Stimulated activated CD4-positive, alpha-beta T cell treated with anti-CD3 and anti-CD28 coated beads, Interleukin-15, amount 100 ng/mL, for 1 hour (primary cell): ENCODE measurements around the gene SYP.
"Not testable (repeated sequence)": the region's sequence is repeated elsewhere in the genome, so short reads cannot be mapped to it uniquely, and the experiment has no call there.

Experiments
- DNase-seq, 2 donors: peaks; one replicate each; pipeline ENCODE4 v3.0.0-alpha.2; 2020; ENCODE audit warnings: low read depth in 1 of 2, low spot score in 1 of 2

SYP gene

DNA sequence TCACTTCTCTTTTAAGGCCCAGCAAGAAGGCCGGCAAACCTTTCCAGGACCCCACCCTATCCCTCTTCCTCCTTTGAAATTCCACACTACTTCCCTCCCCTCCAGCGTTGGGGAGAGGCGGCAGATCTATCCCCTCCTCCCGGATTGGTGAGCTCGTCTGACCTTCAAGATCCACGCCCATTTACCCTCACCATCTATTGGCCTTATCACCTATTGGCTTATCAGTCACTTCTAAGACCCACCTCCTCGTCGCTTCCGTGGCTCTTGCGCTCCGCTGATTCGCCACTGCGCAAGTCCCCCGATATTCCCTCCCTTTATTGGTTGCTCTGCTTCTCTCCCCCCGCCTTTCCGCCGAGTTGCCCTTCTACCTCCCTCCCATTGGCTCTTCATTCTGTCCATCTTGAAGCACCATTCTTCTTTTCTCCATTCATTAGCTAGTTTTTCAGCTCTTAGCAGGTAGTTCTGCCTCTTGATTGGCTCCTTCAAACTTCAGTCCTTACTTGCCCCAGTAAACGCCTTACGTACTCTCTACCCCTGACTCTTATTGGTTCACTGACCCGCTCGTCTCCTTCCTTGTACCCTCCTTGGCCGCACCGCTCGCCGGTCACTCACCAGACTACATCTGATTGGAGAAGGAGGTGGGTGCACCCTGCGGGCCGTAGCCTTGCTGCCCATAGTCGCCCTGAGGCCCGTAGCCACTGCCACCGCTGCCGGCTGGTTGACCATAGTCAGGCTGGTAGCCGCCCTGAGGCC lies 9.0 kb downstream of the SYP start:
- DNase-seq: peak; percentile 57 to 62

DNA sequence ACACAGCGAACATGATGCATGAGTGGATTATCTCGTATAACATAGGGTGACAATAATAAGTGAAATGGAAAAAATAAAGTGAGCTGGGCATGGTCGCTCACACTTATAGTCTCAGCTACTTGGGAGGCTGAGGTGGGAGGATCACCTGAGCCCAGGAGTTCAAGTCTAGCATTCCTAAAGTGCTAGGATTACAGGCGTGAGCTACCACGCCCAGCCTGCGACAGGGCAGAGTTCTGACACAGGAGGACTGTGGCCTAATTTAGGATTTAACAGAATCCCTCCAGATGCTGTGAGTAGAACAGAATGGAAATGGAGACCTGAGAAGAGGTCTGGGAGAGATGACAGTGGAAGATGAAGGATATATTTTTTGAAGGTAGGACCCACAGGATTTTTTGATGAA lies 10.4 kb downstream of the SYP start:
- DNase-seq: no peak

DNA sequence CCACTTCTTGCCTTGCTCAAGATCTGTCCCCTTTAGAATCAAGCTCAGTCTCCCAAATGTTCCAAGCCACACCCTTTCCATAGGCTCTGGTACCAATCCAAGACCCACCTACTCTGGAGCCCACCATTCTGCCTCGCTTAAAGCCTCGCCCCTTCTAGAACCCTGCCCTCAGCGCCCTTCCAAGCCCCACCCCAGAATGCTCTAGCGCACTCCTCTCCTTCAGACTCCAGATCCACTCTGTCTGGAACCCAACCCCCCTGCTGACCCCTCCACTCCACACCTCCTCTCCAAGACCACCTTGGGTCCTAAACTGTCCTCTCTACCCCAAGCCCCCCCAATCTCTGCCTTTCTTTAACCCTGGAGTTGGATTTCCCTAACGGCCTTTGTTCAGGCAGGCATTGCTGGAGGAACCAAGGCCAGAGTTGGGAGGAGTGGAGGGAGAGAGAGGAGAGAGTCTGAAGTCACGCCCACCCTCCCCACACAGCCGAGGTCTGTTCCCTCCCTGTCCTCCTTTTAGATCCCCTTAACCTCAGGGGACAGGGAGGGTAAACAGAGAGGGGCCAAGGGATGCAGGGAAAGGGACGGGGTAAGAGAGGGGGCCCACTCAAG lies 11.4 kb downstream of the SYP start:
- no peak for DNase-seq

DNA sequence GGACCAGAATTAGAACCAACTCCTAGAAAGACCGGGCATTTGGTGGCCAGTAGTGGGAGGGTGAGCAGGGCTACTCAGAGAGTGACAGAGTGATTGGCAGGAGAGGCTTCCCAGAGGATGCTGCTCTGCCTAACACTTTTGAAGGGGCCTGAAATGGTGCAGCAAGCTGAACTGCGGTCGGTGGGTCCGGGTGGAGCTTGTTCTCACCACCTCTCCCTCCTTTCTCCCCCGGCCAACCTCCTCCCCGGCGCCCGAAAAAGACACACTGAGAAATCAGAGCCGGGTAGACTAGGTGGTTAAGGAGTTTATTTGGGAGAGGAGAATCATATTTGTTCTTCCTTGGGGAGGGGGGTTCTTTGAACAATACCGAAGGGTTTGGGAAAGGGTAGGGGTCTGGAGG lies 12.5 kb downstream of the SYP start:
- no peak for DNase-seq

DNA sequence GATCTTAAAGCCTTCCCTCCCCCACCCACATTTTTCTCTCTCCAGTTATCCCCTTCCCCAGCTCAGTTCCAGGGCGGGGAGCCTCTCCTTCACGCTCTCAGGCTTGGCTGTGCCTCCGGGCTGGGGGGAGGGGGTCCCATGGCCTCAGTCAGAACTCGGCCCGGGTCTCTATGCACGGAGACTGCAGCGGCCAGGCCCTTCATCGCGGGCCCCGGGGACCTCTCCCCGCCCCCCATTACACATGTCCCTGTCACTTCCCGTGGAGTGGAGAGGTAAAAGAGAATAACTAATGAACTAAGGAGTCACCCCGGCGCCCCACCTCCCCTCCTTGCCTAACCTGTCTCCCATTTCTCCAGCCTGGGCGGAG lies 13.0 kb downstream of the SYP start:
- no peak for DNase-seq

DNA sequence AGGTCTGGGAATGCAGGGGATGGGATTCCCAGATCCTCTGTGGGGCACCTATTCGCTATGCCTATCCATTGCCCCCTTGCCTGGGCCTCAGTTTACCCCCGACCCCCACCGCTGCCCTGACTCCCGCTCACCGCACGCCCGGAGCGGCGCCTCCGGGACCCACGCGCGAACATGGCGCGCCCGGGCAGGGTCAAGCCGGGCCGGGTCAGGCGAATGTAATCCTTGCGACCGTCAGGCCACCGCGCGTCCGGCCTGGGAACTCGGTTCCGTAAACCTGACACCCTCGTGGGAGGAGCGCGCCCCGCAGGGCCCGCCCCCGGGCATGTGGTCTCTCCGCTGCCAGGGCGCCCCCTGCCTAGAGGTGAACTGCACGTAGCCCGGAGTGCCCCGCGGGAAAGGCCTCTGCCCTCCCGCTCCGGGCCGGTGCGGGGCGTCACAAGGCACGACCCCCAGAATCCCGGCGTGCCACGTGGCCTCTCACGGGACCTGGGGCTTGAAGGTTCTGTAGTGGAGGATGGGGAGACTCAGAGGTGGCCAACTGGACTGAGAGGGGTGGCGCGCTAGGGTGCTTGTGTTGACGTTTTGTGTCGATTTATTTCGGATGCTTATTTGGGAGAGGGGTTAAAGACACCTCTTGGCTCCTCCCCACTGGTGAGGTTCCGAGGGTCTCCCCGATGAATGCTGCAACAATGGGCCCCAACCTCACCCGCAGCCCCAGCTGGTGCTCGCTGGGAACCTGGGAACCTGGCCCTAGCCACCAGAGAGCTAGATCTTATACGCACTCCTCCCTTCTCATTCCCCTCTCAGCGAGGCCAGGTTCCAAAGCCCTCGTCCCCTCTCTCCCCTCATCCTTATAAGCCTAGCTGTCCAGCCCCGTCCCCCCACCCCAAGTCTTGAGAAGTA lies 13.6 kb downstream of the SYP start, which contains the start of gene PRICKLE3:
TSS of gene PRICKLE3 (minus strand) at position 249 of the 903 bp plus-strand sequence. CDS start at position 173, 76 bp downstream.
- peak; percentile 48 to 62 for DNase-seq

DNA sequence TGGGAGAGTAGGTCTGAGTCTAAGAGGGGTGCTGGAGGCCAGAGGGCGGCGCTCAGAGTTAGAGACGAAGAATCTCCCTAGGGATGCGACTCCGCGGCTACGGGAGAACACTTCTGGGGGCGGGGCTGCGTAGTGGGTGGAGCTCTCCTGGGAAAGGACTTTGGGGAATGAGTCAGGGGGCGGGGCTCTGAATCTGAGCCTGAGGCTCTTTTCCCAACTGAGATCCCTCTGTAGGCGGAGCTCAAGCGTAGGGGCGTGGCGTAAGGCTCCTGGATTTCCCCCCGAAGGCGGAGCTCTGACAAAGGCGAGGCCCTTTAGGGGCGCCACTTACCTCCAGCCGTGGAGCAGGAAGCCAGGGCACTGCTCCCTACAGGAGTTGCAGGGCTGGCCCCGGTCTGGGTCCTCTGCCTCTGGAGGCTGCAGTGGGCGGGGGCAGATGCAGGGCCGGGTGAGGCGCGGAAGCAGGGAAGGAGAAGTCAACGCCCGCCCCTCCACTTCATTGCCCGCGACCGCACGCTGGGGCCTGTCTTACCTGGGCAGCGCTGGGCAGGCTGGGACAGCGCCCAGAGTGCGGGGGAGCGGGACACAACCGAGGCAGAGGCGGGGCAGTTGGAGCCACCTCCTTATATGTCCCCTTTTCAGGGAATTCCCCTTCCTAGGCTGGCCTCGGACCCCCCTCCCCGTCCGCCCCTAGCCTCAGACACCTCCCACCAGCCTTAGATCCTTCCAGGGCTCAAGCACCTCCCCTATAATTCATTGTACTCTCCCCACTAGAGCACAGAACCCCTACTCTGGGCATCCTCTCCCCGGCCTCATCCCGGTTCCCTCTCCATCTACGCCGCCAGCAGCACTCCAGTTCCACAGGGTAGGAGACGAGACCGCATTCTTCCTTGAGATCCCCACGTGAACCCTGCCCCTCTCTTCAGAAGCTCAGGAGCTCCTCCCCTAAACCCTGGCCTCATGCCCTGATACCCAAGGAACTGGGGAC lies 15.4 kb downstream of the SYP start:
- DNase-seq: no peak

DNA sequence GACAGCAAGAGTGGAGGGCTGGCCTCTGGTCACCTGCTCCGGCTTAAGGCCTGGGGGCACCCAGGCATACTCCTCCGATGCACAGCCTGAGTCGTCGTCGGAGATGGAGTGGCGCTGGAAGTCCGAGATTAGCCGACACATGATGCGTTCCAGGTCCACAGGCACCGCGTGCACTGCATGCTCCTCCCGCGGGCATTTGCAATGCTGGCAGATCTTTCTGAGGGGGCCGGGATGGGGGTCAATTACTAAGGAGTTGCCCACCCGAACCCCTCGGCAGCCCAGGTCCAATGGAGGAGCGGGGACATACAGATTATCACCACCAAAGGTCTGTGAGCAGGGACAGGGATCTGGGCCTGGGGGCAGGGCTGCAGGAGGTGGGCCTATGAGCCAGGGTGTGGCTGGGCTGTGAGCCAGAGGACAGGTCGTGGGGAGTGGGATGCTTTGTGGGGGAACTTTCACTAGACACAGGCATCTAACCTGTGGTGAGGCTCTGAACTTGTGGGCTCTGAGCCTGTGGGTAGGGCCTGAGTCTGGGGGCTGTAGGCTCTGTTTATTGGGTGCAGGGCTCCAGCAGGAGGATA lies 16.2 kb downstream of the SYP start:
- DNase-seq: no peak

DNA sequence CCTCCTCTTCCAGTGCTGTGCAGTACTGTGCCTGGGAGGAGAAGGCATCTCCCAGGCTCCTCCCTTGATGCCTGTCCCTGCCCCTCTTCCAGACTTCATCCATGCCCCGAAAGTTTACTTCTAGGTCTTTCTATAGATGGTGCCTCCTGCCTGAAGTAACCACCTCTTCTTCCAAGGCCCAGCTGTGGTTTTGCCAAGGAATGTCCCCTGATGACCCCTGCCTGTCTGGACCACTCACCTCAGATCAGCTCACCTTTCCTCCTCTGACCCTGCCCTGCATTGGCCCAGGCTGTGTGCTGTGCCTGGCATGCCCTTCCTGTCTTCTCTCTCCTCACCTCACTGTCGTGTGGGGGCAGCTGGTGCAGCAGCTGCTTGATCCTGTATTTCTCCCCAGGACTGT lies 20.6 kb downstream of the SYP start:
- no peak for DNase-seq

DNA sequence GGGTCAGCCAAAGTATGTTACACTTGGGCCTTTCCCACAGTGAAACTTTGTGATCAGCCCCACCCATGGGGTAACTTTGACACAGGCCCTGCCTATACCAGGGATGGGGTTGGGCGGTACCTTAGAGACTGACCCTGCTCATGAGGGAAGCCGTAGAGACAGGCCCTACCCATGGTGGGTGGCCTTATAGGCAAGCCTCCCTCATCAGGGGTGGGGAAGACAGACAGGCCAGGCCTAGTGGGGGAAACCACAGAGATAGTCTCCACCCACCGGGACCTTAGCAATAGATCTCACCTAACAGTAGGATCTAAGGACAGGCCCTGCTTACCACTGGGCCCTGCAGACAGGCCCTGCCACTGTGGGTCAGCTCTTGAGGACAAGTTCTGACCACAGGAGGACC lies 21.5 kb downstream of the SYP start:
- DNase-seq: no peak

DNA sequence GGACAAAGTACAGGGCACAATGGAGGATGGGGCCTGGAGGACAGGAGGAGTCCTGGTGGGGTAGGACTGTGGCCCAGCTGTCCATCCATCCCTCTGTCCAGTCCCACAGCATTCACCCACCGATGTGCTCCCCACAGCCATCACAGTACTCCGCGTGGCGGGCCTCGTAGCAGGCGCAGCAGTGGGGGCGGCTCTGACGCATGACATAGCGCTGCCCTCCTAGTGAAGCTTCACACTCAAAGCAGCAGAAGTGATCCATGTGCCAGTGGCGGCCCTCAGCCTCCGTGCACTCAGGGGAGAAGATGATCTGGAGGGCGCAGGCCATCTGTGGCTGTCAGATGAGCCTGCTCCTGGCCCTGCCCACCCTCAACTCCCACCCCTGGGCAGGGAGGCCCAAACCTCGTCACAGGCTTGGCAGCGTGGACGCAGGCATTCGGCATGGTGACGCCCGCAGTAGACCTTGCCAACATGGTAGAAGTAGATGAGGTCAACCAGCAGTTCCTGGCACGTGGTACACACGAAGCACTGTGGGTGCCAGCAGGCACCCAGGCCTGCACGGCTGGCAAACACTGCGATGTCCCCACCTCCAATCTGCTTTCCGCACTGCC lies 22.0 kb downstream of the SYP start:
- no peak for DNase-seq

DNA sequence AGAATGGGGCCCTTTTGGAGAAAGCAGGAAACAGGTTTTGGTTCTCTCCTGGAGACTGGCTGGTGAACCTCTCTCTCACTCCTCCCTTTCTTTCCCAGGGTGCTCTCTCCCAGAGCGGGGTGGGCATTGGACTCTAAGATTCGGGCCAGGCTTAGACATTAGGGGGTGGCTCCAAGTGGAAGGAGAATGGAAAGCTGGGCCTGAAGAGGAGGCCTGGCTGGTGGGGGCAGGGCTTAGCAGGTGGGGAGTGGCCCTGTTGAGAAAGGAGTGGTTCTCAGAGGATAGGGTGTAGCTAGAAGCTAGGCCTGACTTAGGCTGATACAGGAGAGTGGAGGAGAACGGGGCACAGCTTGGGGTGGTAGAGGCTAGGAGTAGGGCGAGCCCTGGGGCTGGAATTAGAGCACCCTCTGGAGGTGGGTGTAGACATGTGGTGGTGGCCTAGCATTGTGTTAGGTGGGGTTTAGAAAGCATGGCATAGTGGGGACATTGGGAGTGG lies 22.6 kb downstream of the SYP start:
- no peak for DNase-seq

DNA sequence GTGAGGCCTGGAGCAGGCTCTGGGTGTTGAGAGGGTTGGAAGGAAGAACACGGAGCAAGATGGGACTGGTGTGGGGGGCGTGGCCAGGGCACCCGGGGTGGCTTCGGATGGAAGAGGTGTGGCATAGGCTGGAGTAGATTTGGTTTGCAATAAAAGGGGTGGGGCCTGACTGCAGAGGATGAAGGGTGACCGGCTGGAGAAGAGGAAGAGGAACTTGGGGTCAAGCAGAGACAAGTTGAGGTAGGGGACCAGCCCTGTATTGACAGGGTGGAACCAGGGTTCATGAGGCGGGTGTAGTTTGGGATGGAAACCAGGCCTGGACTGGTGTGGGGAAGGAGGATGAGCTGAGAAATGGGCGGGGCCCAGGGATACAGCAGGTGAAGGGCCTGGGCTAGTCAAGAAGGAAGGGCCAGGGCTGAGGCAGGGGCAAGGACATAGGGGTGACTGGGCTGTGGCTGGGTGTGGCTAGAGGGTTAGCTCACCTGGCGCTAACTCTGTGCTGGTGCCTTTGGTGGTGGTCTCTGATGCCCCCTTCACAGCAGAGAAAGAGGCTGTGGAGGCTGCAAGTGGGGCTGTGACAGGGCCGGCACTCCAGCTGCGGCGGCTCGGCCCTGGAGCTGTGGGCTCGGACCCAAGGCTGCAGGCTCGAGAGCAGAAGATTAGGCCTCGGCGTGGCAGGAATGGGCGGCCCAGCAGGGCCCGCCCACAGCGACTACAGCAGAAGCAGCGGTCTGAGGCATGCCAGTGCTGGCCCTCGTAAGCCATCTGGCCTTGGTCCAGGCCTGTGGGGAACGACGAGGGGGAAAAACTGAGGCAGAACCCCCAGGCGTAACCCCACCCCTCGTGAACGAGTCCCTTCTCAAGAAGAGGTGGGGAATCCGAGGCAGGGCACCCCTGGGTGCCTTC lies 23.3 kb downstream of the SYP start:
- no peak for DNase-seq

DNA sequence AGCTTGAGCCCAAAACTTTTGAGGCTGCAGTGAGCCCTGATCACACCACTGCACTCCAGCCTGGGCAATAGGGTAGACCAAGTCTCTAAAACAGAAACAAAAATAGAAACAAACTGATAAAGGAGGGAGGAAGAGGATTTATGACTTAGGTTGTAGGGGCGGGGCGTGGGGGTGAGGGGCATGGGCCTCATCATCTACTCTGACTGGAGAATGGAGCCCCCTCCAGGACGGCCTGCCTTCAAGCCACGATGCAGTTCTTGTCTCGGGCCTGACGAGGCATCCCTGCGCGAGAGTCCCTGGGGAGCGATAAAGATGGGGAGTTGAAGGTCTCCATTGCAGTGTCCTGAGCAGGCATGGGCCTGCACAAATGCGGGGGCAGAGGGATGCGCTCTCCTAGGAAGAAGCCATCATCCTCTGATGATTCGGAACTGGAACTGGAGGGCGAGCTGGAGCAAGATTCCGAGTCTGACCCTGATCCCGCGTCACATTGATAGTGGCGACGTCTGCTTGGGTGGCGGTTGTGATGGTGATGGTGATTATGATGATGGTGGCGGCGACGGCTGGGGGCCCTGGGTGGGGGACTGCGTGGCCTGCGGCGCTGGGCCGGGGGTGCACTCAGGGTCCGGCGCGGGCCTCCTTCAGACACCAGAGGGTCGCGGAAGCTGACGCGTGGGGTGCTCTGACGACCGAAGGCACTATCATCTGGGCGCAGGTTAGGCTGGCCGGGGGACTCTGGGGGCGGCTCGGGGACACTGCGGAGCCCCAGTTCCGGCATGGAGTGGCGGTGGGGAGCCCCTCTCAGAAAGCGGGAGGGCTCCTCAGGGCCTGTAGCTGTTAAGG lies 24.3 kb downstream of the SYP start:
- no peak for DNase-seq

DNA sequence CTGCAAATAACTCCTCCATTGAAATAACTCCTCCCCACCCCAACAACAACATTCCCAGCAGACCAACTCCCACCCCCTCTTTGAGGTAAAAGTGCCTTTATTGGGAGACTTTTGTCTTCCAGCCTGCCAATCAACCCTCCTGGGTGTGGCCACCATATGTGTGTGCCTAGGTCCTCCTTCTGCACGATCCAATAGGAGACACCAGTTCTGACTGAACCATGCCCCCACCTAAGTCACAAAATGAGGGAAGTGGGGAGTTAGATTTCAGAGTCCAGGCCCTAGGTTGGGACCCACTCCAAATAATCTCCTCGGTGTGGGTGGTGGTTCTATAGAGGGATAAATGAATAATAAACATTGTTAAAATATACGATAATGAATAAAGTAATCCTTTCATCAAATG lies 25.3 kb downstream of the SYP start:
- DNase-seq: no peak

DNA sequence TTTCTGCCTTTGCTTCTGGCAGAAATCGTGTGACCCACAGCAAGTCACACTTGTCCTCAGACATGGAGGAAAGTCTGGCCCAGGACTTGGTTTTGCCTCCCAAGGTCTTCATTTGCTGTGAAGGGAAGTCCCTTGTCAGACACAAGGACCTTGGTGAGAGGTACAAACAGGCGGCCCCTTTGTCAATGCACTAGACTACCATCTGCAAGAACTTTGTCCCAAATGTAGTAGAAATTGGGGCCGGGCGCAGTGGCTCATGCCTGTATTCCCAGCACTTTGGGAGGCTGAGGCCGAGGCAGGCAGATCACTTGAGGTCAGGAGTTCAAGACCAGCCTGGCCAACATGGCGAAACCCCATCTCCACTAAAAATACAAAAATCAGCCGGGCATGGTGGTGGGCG lies 26.4 kb downstream of the SYP start:
- DNase-seq: not testable (repeated sequence)

DNA sequence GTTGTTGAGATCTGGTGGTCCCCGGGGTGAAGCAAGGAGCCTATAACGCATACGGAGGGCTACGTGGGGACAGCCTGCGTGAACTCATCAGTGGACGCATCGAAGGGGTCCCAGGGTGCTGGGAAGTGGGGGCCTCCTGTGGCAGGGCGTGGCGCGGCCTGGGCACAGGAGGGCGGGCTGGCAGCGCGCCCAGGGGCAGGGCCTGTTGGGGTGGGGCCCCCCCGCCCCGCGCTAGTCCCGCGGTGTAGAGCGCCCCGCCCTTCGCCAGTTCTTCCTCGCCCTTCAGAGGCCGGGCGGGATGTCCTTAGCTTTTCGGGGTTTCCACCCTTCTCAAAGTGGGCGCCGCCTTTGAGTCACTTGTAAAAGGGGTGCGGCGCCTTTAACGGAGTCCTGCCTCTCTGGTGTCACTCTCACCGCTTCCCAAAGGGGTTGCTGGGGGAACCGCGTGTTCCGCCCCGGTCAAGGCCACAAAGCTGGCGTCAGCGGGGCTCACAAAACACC lies 27.7 kb downstream of the SYP start:
- peak; percentile 43 to 52 for DNase-seq
